HG03575 (cell line): ENCODE data around the gene CTXND1.

Experiments
- ATAC-seq: cut with Tn5 transposase; IDR thresholded peaks from one replicate; pipeline ENCODE4 v1.9.1; 2021; ENCODE audit not compliant: unreplicated experiment, insufficient number of reproducible peaks, low FRiP score; ENCODE audit errors: extremely low read depth

The CTXND1 gene

GRCh38 chr15:80152180-80152895, 99.7 kb downstream of the CTXND1 start:
- no peak for ATAC-seq

- ATAC-seq = no peak
Measured at GRCh38 chr15:80151576-80151975, 100.4 kb downstream of the CTXND1 start.

- no peak for ATAC-seq
Measured at GRCh38 chr15:80151148-80151547, 100.9 kb downstream of the CTXND1 start.
